NCI-H2196 (cell line): ENCODE results near the gene INPP5J.
"Not testable (repeated sequence)": the region's sequence is repeated elsewhere in the genome, so short reads cannot be mapped to it uniquely, and the experiment has no call there.

ENCODE experiments used
- DNase-seq: peaks from one replicate; lab custom pipeline; 2025; ENCODE audit not compliant: unreplicated experiment; lab: John Stamatoyannopoulos, UW

The INPP5J gene

GRCh38 chr22:31122532-31123291, at the start of gene INPP5J:
Gene INPP5J (plus strand): TSS chr22:31122966. CDS start chr22:31123015, 49 bp downstream.
- DNase-seq = peak; percentile 88

DNA sequence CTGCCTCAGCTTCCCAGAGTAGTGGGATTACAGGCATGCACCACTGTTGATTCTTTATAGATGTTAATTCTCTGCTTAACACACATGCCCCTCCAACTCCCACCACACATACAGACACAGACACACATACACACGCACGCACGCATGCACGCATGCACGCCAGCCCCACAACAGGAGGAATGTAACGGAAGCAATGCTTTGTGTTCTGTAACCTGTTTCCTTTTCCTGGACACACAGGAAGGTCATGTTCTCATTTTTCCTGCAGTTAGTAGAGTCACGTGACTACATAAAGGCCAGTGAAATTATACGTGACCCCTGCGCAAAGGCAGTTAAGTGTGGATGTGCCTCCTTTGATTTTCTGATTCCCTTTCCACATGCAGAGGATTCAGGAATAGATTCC, 49.6 kb upstream of the INPP5J start:
- not testable (repeated sequence) for DNase-seq

DNA sequence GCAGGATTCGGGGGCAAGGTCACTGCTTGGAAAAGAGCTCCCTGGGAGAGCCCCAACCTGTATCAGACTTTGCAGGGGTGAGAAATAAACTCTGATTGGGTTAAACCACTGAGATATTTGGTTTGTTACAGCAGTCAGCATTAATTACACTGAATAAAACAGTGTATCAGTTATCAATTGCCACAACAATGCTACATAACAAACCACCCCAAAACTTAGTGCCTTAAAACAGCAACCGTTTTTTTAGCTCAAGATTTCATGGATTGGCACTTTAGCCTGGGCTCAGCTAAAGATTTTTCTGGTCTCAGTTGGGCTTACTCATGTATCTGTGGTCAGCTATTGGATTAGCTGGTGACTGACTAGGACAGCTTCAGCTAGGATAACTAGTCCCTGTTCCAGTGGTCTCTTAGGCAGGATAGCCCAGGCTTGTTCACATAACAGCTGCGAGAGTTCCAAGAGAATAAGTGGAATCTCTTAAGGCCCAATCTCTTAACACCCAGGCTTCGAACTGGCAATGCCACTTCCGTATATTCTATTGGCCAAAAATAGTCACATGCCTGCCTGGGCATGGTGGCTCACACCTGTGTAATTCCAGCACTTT, 49.1 kb upstream of the INPP5J start:
- not testable (repeated sequence) for DNase-seq

- no peak for DNase-seq
Observed at GRCh38 chr22:31075961-31076360, 46.8 kb upstream of the INPP5J start.

DNA sequence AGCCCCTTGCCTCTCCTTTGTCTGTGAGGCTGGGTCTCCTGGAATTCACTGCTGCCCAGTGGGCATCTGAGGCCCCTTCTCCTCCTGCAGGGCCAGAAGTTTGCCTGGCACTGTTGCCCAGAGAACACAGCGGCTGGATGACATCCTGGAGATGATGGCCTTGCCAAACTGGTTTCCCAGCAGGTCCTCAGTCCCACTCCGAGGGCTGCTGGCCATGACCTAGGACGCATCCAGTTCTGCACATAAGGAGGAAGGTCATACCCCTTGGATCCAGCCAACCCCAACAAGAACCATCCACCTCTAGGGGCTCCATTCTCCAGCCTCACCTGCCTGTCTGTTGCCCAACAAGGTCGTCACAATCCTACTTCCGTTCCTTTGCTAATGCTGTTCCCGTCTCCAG, 45.1 kb upstream of the INPP5J start:
- DNase-seq = no peak

DNA sequence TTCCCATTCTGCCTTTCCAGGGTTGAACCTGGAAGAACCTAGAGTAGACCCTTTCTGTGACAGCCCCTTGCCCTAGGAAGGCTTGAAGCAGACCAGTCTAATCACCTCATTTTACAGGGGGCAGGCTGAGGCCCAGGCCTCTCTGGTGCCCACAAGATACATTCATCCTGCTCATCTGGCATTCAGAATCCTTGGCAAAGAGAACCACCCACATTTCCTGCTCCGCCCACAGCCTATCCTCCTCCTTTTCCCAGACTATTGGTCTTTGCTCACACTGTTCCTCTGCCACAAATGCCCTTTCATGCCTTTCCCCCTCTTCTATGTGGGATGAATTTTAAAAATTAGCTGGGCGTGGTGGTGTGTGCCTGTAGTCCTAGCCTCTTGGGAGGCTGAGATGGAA, 44.4 kb upstream of the INPP5J start:
- not testable (repeated sequence) for DNase-seq

GRCh38 chr22:31079095-31079642, 43.6 kb upstream of the INPP5J start:
- DNase-seq = no peak

GRCh38 chr22:31080164-31080847, 42.5 kb upstream of the INPP5J start:
- peak; percentile 7 for DNase-seq

GRCh38 chr22:31080848-31081649, 41.7 kb upstream of the INPP5J start, which contains the start of gene SMTN:
Gene SMTN (plus strand): TSS chr22:31081318. CDS start chr22:31083259, 1,941 bp downstream.
- peak; percentile 77 for DNase-seq

GRCh38 chr22:31081963-31082605, 40.7 kb upstream of the INPP5J start:
- DNase-seq = no peak

- DNase-seq = no peak
Observed at GRCh38 chr22:31082606-31083376, 40.0 kb upstream of the INPP5J start.

- DNase-seq = peak; percentile 67
Observed at GRCh38 chr22:31083377-31083768, 39.4 kb upstream of the INPP5J start.

GRCh38 chr22:31083923-31084810, 38.6 kb upstream of the INPP5J start:
- no peak for DNase-seq

DNA sequence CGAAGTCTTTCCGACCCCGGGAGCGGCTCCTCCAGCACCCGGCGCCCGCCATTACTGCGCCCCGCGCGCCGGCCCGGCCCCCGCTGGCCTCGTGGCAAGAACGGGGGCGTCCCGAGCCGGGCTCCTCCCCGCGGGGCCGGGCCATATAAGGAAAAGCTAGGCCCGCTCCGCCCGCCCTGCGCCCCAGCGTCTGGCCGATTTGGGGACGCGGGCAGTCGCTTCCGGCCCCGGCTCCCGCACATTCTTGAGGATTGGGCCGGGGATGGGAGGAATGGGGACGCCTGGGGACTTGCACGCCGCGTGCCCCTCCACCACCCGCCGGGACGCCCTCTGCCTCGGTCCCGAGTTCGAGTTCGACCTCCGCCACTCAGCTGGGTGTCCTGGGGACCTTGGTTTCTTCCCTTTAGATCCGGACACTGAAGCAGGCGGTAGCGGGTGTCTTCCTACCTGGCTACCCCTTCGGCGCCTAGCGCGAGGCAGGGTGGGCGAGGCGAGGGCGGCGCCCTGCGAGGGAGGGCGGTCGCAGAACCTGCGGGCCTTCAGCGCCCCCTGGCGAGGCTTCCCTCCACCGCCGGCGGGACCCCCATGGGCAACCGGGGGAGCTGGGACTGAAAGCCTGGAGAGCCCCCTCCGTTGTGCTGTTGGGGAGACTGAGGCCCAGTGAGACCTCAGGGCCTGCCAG, 37.8 kb upstream of the INPP5J start:
- DNase-seq = no peak

GRCh38 chr22:31085493-31085824, 37.3 kb upstream of the INPP5J start:
- no peak for DNase-seq

- no peak for DNase-seq
Observed at GRCh38 chr22:31085928-31086327, 36.8 kb upstream of the INPP5J start.

DNA sequence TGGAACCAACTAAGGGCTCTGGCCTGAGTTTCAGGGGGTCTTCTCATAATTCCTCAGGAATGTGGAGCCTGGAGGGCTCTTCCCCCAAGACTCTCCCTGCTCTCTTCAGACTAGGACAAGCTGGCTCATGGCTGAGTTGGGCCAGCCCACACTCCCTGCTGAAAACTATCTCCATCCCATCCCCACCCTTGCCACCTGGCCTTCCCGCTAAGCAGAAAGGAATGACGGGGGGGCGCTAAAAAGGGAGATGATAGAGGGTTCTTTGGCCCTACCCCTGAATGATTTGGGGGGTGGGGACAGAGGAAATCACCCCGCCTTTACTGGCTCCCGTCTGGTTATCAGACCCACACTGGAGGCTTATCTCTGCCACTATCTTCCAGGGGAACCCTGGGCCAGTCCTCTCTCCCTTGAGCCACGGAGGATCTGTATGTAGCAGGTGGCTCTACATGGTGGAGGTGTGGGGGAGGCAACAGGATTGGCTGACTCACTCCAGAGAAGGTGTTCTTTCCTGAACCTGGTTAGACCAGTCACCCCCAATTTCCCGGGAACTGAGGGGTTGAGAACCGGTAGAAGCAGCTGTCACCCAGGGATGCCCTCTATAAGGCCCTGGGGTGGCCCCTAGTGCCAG, 35.9 kb upstream of the INPP5J start:
- DNase-seq = no peak

- DNase-seq = no peak
Observed at GRCh38 chr22:31087744-31088215, 35.0 kb upstream of the INPP5J start.
